NT2/D1 (cell line): Measurements from ENCODE around the gene MTMR1.

Experiments
- DNase-seq: peaks from one replicate; pipeline ENCODE4 v3.0.0-alpha.2; 2011; ENCODE audit warnings: low read depth, low spot score
- H3K27me3 ChIP-seq: 2 replicates; pipeline ENCODE4 v1.6.0; 2011; ENCODE audit warnings: mild to moderate bottlenecking; ENCODE audit not compliant: insufficient read length, insufficient read depth
- H3K36me3 ChIP-seq: 2 replicates; pipeline ENCODE4 v1.6.1; 2011; ENCODE audit warnings: mild to moderate bottlenecking, low read length, mixed read lengths; ENCODE audit not compliant: insufficient read depth, insufficient read length
- H3K4me1 ChIP-seq: 2 replicates; pipeline ENCODE4 v1.5.1; 2011; ENCODE audit not compliant: insufficient read depth, insufficient read length
- H3K4me3 ChIP-seq: 2 replicates; pipeline ENCODE4 v1.5.1; 2011; ENCODE audit warnings: low read depth; ENCODE audit not compliant: insufficient read length
- H3K9ac ChIP-seq: 2 replicates; pipeline ENCODE4 v1.6.0; 2011; ENCODE audit warnings: low read depth; ENCODE audit not compliant: insufficient read length
- H3K9me3 ChIP-seq: 2 replicates; pipeline ENCODE4 v1.5.1; 2011; ENCODE audit warnings: mild to moderate bottlenecking, low read length; ENCODE audit not compliant: insufficient read depth
- SUZ12 ChIP-seq: IDR thresholded peaks from 2 replicates; pipeline ENCODE4 v1.6.1; 2011; ENCODE audit not compliant: insufficient read length, insufficient read depth; ENCODE audit errors: extremely low read depth
- YY1 ChIP-seq: IDR thresholded peaks from 2 replicates; pipeline ENCODE4 v1.6.1; 2011; ENCODE audit not compliant: insufficient read length, insufficient read depth
- ZNF274 ChIP-seq: IDR thresholded peaks from 2 replicates; pipeline ENCODE4 v1.6.1; 2011; ENCODE audit warnings: mild to moderate bottlenecking, low read depth, low read length

Gene MTMR1

DNA sequence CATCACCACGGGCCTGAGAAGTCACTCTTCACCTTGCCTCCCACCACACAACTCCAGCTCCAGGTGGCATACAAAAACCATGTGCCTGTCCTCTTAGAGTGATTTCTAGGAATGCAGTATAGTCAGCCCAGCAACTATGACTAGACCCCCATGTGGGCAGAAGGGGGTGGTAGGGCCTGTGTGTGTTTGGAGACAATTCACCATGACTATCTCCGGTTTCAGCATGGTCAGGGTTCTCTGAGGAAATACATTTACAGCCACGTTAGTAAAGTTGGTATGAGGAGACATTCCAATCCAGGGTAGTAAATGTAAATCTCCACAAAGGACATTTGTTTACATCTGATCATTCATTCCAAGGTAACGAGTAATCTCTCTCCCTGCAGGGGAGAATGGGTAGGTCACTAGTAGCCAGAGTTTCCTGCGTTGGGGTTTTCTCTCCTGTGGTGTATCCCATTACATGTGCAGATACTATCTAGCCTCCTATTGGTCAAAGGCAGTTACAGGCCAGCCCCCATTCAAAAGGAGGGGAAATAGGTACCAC lies 4.2 kb upstream of the MTMR1 start:
- Histone ChIP-seq H3K4me1 (no peaks in the 10 kb centered on the region), H3K27me3 (no peaks in the 10 kb centered on the region), H3K9ac (no peak overlapping the region), H3K9me3 (no peaks in the 10 kb centered on the region; the same call in 1 of the 2 replicates), H3K4me3 (no peak overlapping the region), H3K36me3 (no peaks in the 10 kb centered on the region)
- TF ChIP-seq YY1 (no peak), SUZ12 (no peak), ZNF274 (no peak)
- DNase-seq, result peak; percentile 28

DNA sequence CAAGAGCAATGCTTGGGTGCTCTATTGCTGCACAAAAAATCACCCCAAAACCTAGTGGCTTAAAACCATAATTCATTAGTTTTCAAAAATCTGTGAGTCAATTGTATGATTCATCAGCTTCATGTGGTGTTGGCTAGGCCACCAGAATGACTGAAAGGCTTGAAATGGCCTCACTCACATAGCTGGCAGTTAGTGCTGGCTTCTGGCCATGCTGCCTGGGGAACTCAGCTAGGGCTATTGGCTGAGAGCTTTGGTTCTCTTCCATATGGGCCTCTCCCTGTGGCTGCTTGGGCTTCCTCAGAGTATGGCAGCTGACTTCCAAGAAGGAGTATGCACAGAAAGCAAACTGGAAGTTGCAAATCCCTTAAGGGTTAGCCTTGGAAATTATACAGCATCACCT lies 3.1 kb upstream of the MTMR1 start:
- H3K27me3 ChIP-seq, result no peaks in the 10 kb centered on the region
- no peaks in the 10 kb centered on the region for H3K36me3 ChIP-seq

DNA sequence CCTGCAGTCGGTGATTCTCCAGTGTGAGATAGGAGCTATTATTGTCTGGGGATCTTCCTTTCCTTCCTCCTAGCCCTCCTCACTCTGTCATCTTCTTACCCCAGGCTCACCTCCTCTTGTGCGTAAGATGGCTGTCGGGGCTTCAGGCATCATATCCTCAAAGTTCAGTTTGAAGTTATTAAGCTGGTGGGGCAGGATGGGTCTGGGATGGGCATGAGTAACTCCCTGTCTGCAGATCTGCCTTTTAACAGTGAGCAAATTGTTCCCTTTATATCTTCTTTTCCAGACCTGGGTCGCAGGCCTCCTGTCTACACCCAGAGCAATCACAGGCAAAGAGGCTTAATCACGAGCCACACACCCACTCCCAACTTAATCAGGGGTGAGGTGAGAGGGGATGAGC lies 900 bp upstream of the MTMR1 start:
- no peak for DNase-seq
- H3K9ac ChIP-seq, result no peak overlapping the region
- TF ChIP-seq YY1, result no peak
- no peak for TF ChIP-seq ZNF274
- no peak for TF ChIP-seq SUZ12

More for the DNA sequence above, 3.1 kb upstream of the MTMR1 start:
- no peak overlapping the region for H3K9ac ChIP-seq
- no peaks in the 10 kb centered on the region; the same call in 1 of the 2 replicates for H3K9me3 ChIP-seq
- DNase-seq, result no peak
- TF ChIP-seq YY1 (no peak), SUZ12 (no peak), ZNF274 (no peak)
- H3K4me1 ChIP-seq, result no peaks in the 10 kb centered on the region
- H3K4me3 ChIP-seq, result no peak overlapping the region

DNA sequence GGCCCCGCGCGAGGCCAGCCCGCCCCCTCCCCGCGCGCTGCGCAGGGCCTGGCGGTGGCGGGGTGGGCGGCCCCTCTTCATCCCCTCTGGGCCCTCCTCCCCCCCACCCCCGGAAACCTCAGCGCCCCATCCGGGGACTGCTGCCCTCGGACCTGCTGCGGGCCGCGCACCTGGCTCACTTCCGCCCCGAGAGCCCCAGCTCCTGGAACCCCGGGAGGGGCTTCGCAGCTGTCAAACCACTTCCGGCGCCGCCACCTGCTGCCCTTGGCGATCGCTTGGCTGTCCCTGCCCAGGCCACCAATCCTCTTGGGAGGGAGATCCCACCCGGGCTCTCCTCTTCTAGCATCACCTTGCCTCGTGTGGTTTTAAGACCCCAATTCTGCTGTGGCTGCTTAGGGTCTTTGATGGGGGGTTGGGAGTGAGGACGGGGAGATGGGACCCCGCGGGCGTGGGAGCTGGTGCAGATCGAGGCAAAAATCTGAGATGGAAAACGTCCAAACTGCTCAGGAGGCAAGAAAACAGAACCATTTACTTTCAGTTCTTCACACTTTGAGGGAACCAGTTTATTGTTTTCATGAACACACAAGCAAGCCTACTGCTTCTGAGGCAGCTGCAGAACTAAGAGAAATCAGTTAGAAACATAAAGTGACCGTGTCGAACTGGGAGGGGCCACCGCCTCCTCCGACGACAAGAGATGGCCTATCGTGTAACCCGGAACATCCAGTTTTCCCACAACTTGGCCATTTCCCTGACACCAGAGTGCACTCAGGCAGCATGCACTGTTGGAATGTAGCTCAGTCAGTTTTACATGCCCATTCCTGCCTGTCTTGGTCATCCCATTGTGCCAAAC lies 754 bp downstream of the MTMR1 start:
- no peak for DNase-seq
- TF ChIP-seq YY1 (no peak), ZNF274 (no peak), SUZ12 (no peak)
- Histone ChIP-seq H3K4me3 (peak overlapping the region; percentile 11), H3K9me3 (no peaks in the 10 kb centered on the region; the same call in 1 of the 2 replicates), H3K9ac (peak overlapping the region; percentile 10), H3K4me1 (no peaks in the 10 kb centered on the region), H3K36me3 (no peaks in the 10 kb centered on the region), H3K27me3 (no peaks in the 10 kb centered on the region)

More for the DNA sequence above, 900 bp upstream of the MTMR1 start:
- no peaks in the 10 kb centered on the region; the same call in 1 of the 2 replicates for H3K9me3 ChIP-seq
- no peak overlapping the region for H3K4me3 ChIP-seq
- H3K4me1 ChIP-seq, result no peaks in the 10 kb centered on the region
- H3K27me3 ChIP-seq, result no peaks in the 10 kb centered on the region
- H3K36me3 ChIP-seq, result no peaks in the 10 kb centered on the region

DNA sequence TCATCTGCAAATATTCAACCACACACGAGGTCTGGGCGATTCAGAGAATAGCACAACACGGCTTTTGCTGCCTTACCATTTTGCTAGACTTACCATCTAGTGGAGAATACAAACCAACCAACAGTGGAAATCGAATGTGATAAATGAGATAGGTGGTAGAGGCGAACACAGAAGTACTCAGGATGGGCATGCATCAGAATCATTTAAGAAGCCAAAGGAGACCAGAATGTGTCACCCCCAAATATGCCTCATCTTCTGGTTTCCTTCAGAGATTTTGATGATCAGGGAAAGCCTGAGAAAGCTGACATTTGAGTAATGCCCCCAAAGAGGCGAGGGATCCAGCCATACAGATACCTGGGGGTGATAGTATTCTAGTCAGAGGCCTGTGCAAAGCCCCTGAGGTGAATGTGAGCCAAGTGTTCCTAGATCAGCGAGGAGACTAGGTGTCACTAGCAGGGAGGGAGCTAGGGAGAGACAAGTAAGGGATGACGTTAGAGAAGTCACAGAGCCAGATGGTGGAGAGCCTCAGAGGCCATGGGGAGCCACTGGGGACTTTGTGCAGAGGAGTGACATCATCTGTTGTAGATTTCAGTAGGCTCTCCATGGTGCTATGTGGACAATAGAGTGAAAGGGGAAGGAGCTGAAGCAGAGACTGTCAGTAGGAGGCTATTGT lies 1.7 kb downstream of the MTMR1 start:
- DNase-seq, result no peak

DNA sequence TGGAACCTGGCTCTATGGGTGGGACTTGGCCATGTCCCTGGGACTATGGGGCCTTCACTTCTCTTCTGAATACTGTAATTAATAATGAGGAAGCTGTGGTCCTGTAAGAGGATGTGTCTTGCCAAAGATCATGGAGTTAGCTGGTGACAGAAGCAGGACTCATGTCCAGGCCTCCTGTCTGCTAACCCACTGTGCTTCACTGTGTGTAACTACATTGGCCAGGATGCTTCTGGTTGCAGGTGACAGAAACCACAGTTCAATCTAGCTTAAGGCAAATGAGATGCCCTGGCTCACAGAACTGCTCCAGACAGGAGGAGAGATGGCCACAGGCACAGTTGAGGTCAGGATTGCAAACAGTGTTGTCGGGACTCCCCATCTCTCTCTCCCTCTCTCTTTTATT lies 3.1 kb downstream of the MTMR1 start:
- TF ChIP-seq YY1 (no peak), ZNF274 (no peak), SUZ12 (no peak)
- H3K36me3 ChIP-seq, result no peaks in the 10 kb centered on the region
- DNase-seq, result no peak
- H3K9ac ChIP-seq, result no peak overlapping the region
- H3K27me3 ChIP-seq, result no peaks in the 10 kb centered on the region
- H3K4me3 ChIP-seq, result no peak overlapping the region
- H3K4me1 ChIP-seq, result no peaks in the 10 kb centered on the region
- no peaks in the 10 kb centered on the region for H3K9me3 ChIP-seq

More for the DNA sequence above, 1.7 kb downstream of the MTMR1 start:
- H3K9ac ChIP-seq, result no peak overlapping the region
- no peaks in the 10 kb centered on the region; the same call in 1 of the 2 replicates for H3K9me3 ChIP-seq
- H3K4me3 ChIP-seq, result no peak overlapping the region
- TF ChIP-seq SUZ12, result no peak
- TF ChIP-seq ZNF274, result no peak
- TF ChIP-seq YY1, result no peak
- H3K27me3 ChIP-seq, result no peaks in the 10 kb centered on the region
- H3K4me1 ChIP-seq, result no peaks in the 10 kb centered on the region
- no peaks in the 10 kb centered on the region for H3K36me3 ChIP-seq

DNA sequence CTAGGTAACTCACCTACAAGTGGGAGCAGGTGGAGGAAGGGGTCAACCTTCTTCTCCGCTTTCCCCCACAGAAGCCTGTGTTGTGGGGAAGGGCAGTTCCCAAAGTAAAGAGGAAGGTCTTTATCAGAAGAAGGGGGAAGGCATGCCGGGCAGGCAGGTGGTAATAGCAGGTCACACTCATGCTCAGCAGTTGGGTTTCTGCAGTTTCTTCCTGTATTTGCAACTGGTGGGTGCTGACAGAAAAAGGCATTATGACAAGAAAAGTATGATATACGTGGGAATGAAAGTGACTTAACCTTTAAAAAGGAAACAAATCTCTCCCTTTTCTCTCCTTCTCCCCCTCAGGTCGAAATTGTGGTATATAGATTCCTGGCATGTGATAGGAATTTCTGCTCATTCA lies 3.7 kb downstream of the MTMR1 start:
- no peak overlapping the region for H3K4me3 ChIP-seq
- no peaks in the 10 kb centered on the region for H3K27me3 ChIP-seq
- H3K9me3 ChIP-seq, result no peaks in the 10 kb centered on the region
- TF ChIP-seq ZNF274 (no peak), SUZ12 (no peak), YY1 (no peak)
- no peak for DNase-seq
- H3K36me3 ChIP-seq, result no peaks in the 10 kb centered on the region
- no peak overlapping the region for H3K9ac ChIP-seq
- H3K4me1 ChIP-seq, result no peaks in the 10 kb centered on the region
